Stimulated activated naive CD8-positive, alpha-beta T cell treated with anti-CD3 and anti-CD28 coated beads, Interleukin-15, Interleukin-2, amounts not matched to agents 100 U/mL and 50 U/mL, for 24 hours (primary cell): ENCODE measurements around the gene CFAP65.

Experiments used
- ATAC-seq: fragments of 150-1000 bp; cut with Tn5 transposase; one replicate; pipeline ENCODE4 v1.10.0; 2021
- DNase-seq: peaks from one replicate; pipeline ENCODE4 v3.0.0; 2021

CFAP65 gene, protein sequence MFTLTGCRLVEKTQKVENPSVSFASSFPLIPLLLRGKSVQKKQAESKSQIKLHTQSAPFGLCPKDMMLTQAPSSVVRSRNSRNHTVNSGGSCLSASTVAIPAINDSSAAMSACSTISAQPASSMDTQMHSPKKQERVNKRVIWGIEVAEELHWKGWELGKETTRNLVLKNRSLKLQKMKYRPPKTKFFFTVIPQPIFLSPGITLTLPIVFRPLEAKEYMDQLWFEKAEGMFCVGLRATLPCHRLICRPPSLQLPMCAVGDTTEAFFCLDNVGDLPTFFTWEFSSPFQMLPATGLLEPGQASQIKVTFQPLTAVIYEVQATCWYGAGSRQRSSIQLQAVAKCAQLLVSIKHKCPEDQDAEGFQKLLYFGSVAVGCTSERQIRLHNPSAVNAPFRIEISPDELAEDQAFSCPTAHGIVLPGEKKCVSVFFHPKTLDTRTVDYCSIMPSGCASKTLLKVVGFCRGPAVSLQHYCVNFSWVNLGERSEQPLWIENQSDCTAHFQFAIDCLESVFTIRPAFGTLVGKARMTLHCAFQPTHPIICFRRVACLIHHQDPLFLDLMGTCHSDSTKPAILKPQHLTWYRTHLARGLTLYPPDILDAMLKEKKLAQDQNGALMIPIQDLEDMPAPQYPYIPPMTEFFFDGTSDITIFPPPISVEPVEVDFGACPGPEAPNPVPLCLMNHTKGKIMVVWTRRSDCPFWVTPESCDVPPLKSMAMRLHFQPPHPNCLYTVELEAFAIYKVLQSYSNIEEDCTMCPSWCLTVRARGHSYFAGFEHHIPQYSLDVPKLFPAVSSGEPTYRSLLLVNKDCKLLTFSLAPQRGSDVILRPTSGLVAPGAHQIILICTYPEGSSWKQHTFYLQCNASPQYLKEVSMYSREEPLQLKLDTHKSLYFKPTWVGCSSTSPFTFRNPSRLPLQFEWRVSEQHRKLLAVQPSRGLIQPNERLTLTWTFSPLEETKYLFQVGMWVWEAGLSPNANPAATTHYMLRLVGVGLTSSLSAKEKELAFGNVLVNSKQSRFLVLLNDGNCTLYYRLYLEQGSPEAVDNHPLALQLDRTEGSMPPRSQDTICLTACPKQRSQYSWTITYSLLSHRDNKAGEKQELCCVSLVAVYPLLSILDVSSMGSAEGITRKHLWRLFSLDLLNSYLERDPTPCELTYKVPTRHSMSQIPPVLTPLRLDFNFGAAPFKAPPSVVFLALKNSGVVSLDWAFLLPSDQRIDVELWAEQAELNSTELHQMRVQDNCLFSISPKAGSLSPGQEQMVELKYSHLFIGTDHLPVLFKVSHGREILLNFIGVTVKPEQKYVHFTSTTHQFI (N-terminal part only)

GRCh38 chr2:219041252-219041651 is at the start of gene CFAP65:
TSS of gene CFAP65 (minus strand) at chr2:219041516. CDS start at chr2:219039048, 2,468 bp downstream.
- DNase-seq = peak; percentile 46
- ATAC-seq = no peak

- DNase-seq = no peak
- no peak for ATAC-seq
These were observed 49.4 kb upstream of the CFAP65 start for GRCh38 chr2:219090436-219091299.

GRCh38 chr2:219089330-219089729 is 48.0 kb upstream of the CFAP65 start:
- DNase-seq (no peak), ATAC-seq (no peak)

GRCh38 chr2:219087848-219088247 is 46.5 kb upstream of the CFAP65 start:
- ATAC-seq (no peak), DNase-seq (no peak)

DNA sequence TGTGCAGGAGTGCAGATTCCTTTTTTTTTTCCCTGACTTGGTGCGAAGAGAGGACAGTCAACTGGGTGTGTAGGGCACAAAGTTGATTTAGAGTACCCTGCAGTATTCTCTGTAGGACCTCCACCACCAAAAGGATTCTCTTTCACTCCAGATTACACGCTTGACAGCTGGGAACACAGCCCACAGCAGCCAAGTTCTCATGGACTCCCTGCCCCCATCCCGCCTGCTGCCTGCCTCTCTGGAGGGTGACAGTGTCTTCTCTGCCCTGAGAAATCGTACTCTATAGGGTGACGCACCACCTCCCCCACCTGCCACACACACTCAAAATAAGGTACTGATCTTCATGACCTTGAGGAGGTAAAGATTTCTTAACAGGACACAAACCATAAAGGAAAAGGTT is 46.0 kb upstream of the CFAP65 start:
- DNase-seq (no peak), ATAC-seq (no peak)

DNA sequence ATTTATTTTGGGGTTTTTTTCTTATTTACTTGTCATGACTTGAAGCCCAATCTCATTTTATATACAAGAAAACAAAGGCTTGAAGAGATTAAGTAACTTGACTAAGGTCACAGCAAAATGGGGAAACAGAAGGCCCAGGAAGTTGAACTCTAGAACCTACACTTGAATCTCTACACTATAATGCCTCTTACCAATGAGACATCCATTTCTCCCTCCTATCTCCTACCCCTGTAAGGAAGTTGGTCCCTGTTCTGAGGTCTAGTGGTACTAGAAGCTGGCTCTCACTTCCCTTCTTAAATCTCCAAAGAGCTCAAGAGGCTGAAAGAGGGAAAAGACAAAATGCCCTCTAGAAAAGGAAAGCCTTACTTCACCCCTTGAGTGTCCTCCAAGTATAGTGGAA is 44.9 kb upstream of the CFAP65 start:
- ATAC-seq = no peak
- no peak for DNase-seq

GRCh38 chr2:219084791-219085190 is 43.5 kb upstream of the CFAP65 start:
- ATAC-seq (no peak), DNase-seq (no peak)

DNA sequence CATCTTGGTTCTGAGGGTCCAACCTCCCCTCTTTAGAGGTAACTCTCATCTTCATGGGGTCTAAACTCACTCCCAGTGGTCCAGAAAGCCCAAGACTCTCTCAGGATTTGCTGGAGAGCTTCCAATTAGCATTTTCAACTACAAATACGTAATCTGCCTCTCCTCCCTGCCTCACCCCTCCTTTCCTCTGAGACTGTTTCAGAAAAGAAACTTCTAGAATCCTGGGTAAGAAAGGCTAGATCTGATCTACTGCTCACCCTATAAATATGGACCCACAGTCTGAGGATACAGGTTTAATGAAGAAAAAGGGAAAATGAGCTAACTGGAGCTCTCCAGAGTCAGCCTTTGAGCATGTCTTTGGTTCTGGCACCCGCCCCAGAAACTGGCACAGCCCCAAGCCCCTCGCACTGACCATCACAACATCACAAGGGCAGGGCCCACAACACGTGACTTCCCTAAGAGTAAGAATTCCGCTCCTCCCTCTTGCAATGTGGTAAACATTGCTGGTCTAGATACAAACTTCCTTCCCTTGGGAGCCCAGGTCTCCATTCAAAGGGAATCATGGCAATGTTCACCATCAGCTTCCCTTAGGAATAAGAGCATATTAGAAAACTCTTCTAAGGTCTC is 41.1 kb upstream of the CFAP65 start:
- DNase-seq (no peak), ATAC-seq (no peak)

DNA sequence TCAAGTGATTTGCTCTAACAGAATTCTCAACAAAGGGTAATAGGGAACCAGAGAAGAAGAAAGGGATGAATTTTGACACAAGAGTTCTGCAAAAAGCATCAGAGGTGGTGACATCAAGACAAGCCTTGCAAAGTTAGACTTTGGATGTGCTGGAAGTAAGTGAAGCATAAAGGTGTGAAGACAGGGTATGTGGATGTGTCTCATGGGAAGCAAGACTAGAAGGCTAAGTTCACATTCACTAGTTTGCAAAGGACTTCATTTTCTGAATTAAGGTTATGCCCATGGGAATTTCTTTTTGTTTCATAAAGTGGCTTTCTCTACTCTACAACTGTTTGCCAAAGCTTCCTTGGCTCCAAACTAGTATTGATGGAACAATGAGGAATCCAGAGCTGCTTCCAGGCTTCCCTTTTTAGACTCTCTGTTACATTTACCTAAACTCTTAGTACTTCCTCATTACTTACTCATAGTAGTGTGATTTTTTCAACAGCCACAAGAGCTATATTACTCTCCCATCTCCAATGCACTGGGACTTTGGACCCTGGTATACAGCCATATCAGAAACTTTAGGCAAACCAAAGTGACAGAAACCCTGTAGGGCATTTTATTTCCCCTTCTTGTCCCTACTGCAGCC is 40.5 kb upstream of the CFAP65 start:
- ATAC-seq (no peak), DNase-seq (no peak)

- ATAC-seq = no peak
- no peak for DNase-seq
These were observed 39.8 kb upstream of the CFAP65 start for GRCh38 chr2:219081096-219081495.

GRCh38 chr2:219079417-219079816 is 38.1 kb upstream of the CFAP65 start:
- DNase-seq = no peak

GRCh38 chr2:219078951-219079350 is 37.6 kb upstream of the CFAP65 start:
- ATAC-seq (no peak), DNase-seq (no peak)

More at GRCh38 chr2:219079417-219079816, 38.1 kb upstream of the CFAP65 start:
- no peak for ATAC-seq

DNA sequence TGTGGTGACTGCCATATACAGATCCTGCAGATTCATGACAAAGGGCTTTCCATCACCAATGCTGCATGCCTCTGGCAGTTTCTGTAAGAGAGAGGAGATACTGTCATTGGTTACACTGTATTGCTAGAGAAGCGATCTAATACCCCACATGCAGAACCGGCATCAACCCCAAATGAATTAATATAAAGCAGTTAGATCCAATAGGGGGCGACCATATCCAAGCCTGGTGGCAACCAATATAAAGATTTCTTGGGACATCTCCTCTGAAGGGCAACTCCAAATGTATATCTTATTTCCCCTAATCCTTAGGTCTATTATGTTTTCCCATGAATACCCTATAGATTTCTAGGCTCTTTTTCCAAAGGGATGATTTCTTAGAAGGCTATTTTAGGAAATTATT is 36.8 kb upstream of the CFAP65 start:
- ATAC-seq (no peak), DNase-seq (no peak)

DNA sequence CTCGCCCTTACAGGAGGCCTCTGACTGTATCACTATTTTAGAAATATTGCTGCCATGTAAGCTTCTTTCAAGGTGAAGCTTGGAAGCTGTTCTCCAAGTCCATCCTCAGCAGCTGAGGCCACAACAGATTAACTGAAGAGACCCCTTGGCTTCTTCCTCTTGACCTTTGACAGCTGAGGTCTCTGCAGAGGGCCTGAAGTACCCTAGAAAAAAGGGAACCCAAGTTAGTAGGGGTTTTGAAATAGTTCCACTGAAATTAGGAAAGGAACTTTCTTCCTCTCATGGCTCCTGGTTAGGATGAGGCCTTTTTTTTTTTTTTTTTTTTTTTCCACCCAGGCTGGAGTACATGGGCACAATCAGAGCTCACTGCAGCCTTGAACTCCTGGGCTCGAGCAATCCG is 34.9 kb upstream of the CFAP65 start:
- ATAC-seq (no peak), DNase-seq (no peak)

- ATAC-seq (peak; percentile 23), DNase-seq (peak; percentile 27)
These were observed 32.3 kb upstream of the CFAP65 start for GRCh38 chr2:219073413-219074129.

DNA sequence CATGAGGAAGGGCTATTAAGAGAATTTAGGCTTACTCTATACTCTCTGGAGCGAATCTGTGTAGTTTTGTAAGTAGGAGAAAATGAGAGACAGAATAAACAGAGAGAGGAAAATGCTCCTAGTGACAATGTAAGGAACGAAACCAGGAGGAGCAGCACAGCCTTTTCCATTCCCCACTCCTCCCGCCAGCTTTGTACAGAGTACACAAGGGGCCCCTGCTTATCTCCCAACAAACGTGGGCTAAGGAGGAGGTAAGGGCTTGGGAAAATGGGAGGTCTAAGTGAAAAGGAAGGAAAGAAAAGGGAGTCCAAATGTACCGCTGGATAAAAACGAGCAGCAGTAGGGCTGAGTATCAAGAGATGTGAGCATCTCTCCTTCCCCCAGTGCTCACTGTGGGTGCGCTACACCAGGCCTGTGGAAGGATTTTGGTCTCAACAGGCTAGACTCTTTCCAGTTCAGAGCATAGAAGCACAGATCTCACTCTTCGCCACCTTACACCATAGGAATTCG is 31.5 kb upstream of the CFAP65 start:
- DNase-seq (no peak), ATAC-seq (no peak)

GRCh38 chr2:219071131-219071816 is 30.0 kb upstream of the CFAP65 start:
- no peak for ATAC-seq
- no peak for DNase-seq

GRCh38 chr2:219065484-219065883 is 24.2 kb upstream of the CFAP65 start:
- DNase-seq (no peak), ATAC-seq (no peak)

GRCh38 chr2:219062081-219062480 is 20.8 kb upstream of the CFAP65 start:
- DNase-seq (no peak), ATAC-seq (no peak)
